Stimulated activated naive B cell treated with anti-CD40 and anti-IgM and Interleukin-4, amounts not matched to agents 10 μg/mL and 1 μg/mL and 100 μg/mL, for 72 hours (primary cell): Measurements from ENCODE around the gene IL12RB1.

Experiments used
- ATAC-seq, 2 donors: fragments of 150-1000 bp; cut with Tn5 transposase; replicated peaks; 2 replicates each; pipeline ENCODE4 v1.10.0; 2021; ENCODE audit warnings: moderate library complexity in 1 of 2
- DNase-seq: peaks from one replicate; pipeline ENCODE4 v3.0.0; 2021
- H3K27ac Mint-ChIP-seq: one replicate; pipeline ENCODE4 v1.8.0; 2022; ENCODE audit warnings: mild to moderate bottlenecking, mixed read lengths
- H3K27me3 Mint-ChIP-seq, 2 donors: one replicate each; pipeline ENCODE4 v1.8.0; 2022; ENCODE audit warnings: mixed read lengths in 2 of 2
- H3K36me3 Mint-ChIP-seq, 2 donors: one replicate each; pipeline ENCODE4 v1.8.0; 2022; ENCODE audit warnings: mixed read lengths in 2 of 2, mild to moderate bottlenecking in 1 of 2
- H3K4me1 Mint-ChIP-seq, 2 donors: one replicate each; pipeline ENCODE4 v1.8.0; 2022; ENCODE audit warnings: mixed read lengths in 2 of 2, mild to moderate bottlenecking in 1 of 2
- H3K4me3 Mint-ChIP-seq, 2 donors: one replicate each; pipeline ENCODE4 v1.8.0; 2022; ENCODE audit warnings: mild to moderate bottlenecking in 2 of 2, mixed read lengths in 2 of 2, moderate library complexity in 1 of 2
- H3K9me3 Mint-ChIP-seq, 2 donors: one replicate each; pipeline ENCODE4 v1.8.0; 2022; ENCODE audit warnings: mixed read lengths in 2 of 2, mild to moderate bottlenecking in 1 of 2

IL12RB1 gene

DNA sequence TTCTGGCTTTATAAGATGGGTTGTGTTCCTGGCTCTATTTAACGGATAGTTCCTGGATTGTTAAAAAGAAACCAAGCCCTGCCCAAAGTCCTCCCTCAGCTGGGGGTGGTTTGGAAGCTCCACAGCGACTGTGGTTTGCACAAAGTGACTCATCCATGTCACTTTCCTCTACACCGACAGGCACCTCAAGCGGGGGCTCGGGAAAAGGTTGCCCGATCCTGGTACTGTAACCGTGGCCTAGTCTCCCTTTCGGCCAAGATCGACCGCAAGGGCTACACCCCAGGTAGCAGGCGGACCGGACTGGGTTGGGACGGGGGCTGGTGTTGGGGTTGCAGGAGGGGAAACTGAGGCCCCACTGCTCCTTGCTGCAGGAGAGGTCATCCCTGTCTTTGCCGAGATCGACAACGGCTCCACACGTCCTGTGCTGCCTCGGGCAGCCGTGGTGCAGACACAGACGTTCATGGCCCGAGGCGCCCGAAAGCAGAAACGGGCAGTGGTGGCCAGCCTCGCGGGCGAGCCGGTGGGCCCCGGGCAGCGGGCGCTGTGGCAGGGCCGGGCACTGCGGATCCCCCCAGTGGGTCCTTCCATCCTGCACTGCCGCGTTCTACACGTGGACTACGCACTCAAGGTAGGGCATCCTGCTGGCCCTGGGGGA is 77.2 kb downstream of the IL12RB1 start:
- DNase-seq, result no peak
- no peaks in the 10 kb centered on the region for H3K27me3 Mint-ChIP-seq
- no peak overlapping the region for H3K4me3 Mint-ChIP-seq
- peak overlapping the region; percentile 37 for H3K27ac Mint-ChIP-seq
- H3K4me1 Mint-ChIP-seq, result peaks cover 30 to 52% of the 10 kb centered on the region in 2 donors
- ATAC-seq, result no peak
- H3K9me3 Mint-ChIP-seq, result no peaks in the 10 kb centered on the region
- peaks cover 42 to 46% of the 10 kb centered on the region in 2 donors for H3K36me3 Mint-ChIP-seq
